GM12878 (cell line): ENCODE results near the gene SLC24A3. TPM values are rescaled to one million over a fixed set of nuclear protein-coding genes. Genes with fewer than 3 reads are reported as not detected.

Experiments used
- ATAC-seq: fragments of 200-7000 bp; cut with Tn5 transposase; 3 replicates; pipeline ENCODE4 v1.9.1; 2020; ENCODE audit warnings: mild to moderate bottlenecking, moderate library complexity
- BruUV-seq: library from RNA; stranded (reverse); fragments of 400-500 nt; replicated peaks from 2 replicates; lab custom pipeline; 2021; lab: Mats Ljungman, UMichigan
- CTCF ChIA-PET: fragments of 300-600 bp; sonication (Branson Sonifier 250); formaldehyde crosslinking; extraction: SDS; loops from one replicate; lab custom pipeline; 2021; ENCODE audit warnings: inconsistent platforms; lab: Yijun Ruan, JAX
- POLR2A ChIA-PET: fragments of 350-600 bp; formaldehyde crosslinking; extraction: SDS; loops from one replicate; lab custom pipeline; 2021; ENCODE audit warnings: inconsistent platforms; lab: Charles Lee
- RAD21 ChIA-PET: fragments of 300-600 bp; sonication (Branson Sonifier 250); formaldehyde crosslinking; loops from one replicate; lab custom pipeline; 2023; ENCODE audit warnings: antibody characterized with exemption; ENCODE audit not compliant: unreplicated experiment; lab: Charles Lee
- SMC1A ChIA-PET: fragments of 300-600 bp; sonication (Branson Sonifier 250); formaldehyde crosslinking; loops from one replicate; lab custom pipeline; 2023; ENCODE audit not compliant: unreplicated experiment, uncharacterized antibody; lab: Charles Lee
- DNase-seq: peaks from one replicate; pipeline ENCODE4 v3.0.0-alpha.2; 2011; ENCODE audit warnings: low read depth, low spot score
- FAIRE-seq: peaks from 3 replicates; lab custom pipeline; 2011; peaks lifted over from hg19 to GRCh38; lab: Jason Lieb, UNC
- H2AFZ ChIP-seq: 2 replicates; pipeline ENCODE4 v1.6.0; 2011; ENCODE audit warnings: low read depth, low read length, control low read depth; ENCODE audit not compliant: control insufficient read depth
- H3K27ac ChIP-seq: 2 replicates; pipeline ENCODE4 v1.5.1; 2011; ENCODE audit warnings: control low read depth; ENCODE audit not compliant: control insufficient read depth, insufficient read depth
- H3K27me3 ChIP-seq, 2 experiments: replicated peaks in 1 of 2; 2 replicates each; pipeline versions ENCODE4 v1.6.0 to v1.6.1; 2011; ENCODE audit warnings: low read length in 1 of 2; ENCODE audit not compliant: control insufficient read depth in 2 of 2, insufficient read depth in 2 of 2
- H3K36me3 ChIP-seq, 2 experiments: 2 replicates each; pipeline ENCODE4 v1.5.1; 2011; ENCODE audit warnings: low read length in 1 of 2; ENCODE audit not compliant: control insufficient read depth in 2 of 2, insufficient read depth in 2 of 2
- H3K4me1 ChIP-seq: 2 replicates; pipeline ENCODE4 v1.6.1; 2011; ENCODE audit warnings: mild to moderate bottlenecking, low read length, moderate library complexity, mixed read lengths; ENCODE audit not compliant: control insufficient read depth, insufficient read depth
- H3K4me2 ChIP-seq: 2 replicates; pipeline ENCODE4 v1.6.0; 2011; ENCODE audit warnings: control low read depth; ENCODE audit not compliant: control insufficient read depth, insufficient read depth
- H3K4me3 ChIP-seq: fragments of 200-600 bp; sonication (generic); 2 replicates; pipeline ENCODE4 v1.5.1; 2016
- H3K79me2 ChIP-seq: 2 replicates; pipeline ENCODE4 v1.6.0; 2011; ENCODE audit warnings: low read length; ENCODE audit not compliant: control insufficient read depth, insufficient read depth
- H3K9ac ChIP-seq: 2 replicates; pipeline ENCODE4 v1.8.0; 2011; ENCODE audit warnings: low read length, control low read depth, mixed read lengths; ENCODE audit not compliant: control insufficient read depth, insufficient read depth
- H3K9me3 ChIP-seq: replicated peaks from 3 replicates; pipeline ENCODE4 v1.5.1; 2011; ENCODE audit warnings: mild to moderate bottlenecking, low read length; ENCODE audit not compliant: control insufficient read depth, insufficient read depth
- H4K20me1 ChIP-seq: 2 replicates; pipeline ENCODE4 v1.6.0; 2011; ENCODE audit not compliant: control insufficient read depth, insufficient read depth
- ATF3 ChIP-seq: IDR thresholded peaks from 2 replicates; pipeline ENCODE4 v1.6.1; 2011; ENCODE audit warnings: low read depth, mild to moderate bottlenecking, low read length, moderate library complexity, borderline replicate concordance; ENCODE audit errors: extremely low read depth
- E2F8 ChIP-seq: fragments of 450-650 bp; IDR thresholded peaks from 2 replicates; pipeline ENCODE4 v1.6.1; 2018; ENCODE audit warnings: mild to moderate bottlenecking, low read depth, moderate library complexity; ENCODE audit not compliant: partially characterized antibody
- GABPA ChIP-seq: IDR thresholded peaks from 2 replicates; pipeline ENCODE4 v1.6.1; 2014; ENCODE audit warnings: antibody characterized with exemption, low read depth, mild to moderate bottlenecking, inconsistent platforms
- HCFC1 ChIP-seq: fragments of 150-350 bp; IDR thresholded peaks from 2 replicates; pipeline ENCODE4 v1.6.1; 2014; ENCODE audit warnings: low read length
- HDAC6 ChIP-seq: fragments of 200-600 bp; sonication (generic); IDR thresholded peaks from one replicate; pipeline ENCODE4 v1.8.0; 2017; ENCODE audit warnings: antibody characterized with exemption; ENCODE audit not compliant: unreplicated experiment
- IRF5 ChIP-seq: fragments of 450-650 bp; IDR thresholded peaks from 2 replicates; pipeline ENCODE4 v1.6.1; 2017; ENCODE audit warnings: borderline replicate concordance
- JUNB ChIP-seq: IDR thresholded peaks from 2 replicates; pipeline ENCODE4 v1.6.1; 2016; ENCODE audit warnings: antibody characterized with exemption, mild to moderate bottlenecking
- NFYB ChIP-seq: IDR thresholded peaks from 2 replicates; pipeline ENCODE4 v1.6.1; 2011; ENCODE audit warnings: low read depth, mild to moderate bottlenecking, low read length, improper control_type of control experiment, moderate library complexity; ENCODE audit not compliant: insufficient read depth
- RAD51 ChIP-seq: fragments of 450-650 bp; IDR thresholded peaks from 2 replicates; pipeline ENCODE4 v1.6.1; 2016; ENCODE audit warnings: moderate library complexity, mild to moderate bottlenecking, inconsistent platforms
- SUPT20H ChIP-seq: IDR thresholded peaks from 2 replicates; pipeline ENCODE4 v1.6.1; 2011; ENCODE audit warnings: low read depth, mild to moderate bottlenecking, low read length, moderate library complexity, borderline replicate concordance; ENCODE audit not compliant: control insufficient read depth
- TBL1XR1 ChIP-seq: IDR thresholded peaks from 2 replicates; pipeline ENCODE4 v1.6.1; 2012; ENCODE audit warnings: low read depth, low read length, improper control_type of control experiment
- TCF12 ChIP-seq: IDR thresholded peaks from 2 replicates; pipeline ENCODE4 v1.6.1; 2011; ENCODE audit warnings: low read depth, mild to moderate bottlenecking, low read length
- ZSCAN29 ChIP-seq: fragments of 450-650 bp; IDR thresholded peaks from 2 replicates; pipeline ENCODE4 v1.6.1; 2017; ENCODE audit warnings: mild to moderate bottlenecking, moderate library complexity
- WGBS: methylation state at CpG from one replicate; pipeline ENCODE4 v1.1.6; 2016; ENCODE audit warnings: low lambda C conversion rate; ENCODE audit not compliant: insufficient replicate concordance, insufficient coverage; ENCODE audit errors: missing lambda C conversion rate; 5-methylcytosine and 5-hydroxymethylcytosine counted together
- in situ Hi-C: fragments of 300-500 bp; cut with MboI; formaldehyde crosslinking; loops from 9 replicates; pipeline ENCODE4 v1.14.3; 2018; ENCODE audit warnings: mixed read lengths
- intact Hi-C: fragments of 100-400 bp; cut with micrococcal nuclease; formaldehyde crosslinking; loops from one replicate; pipeline ENCODE4 v1.14.2; 2022; ENCODE audit not compliant: unreplicated experiment
- polyA plus RNA-seq, 11 experiments: library from polyadenylated mRNA; depleted of rRNA in 4 of 11; unstranded in 6 of 11; stranded (reverse) in 5 of 11; fragments of >200 nt; fragmentation: Nextera tagmentation in 4 of 11; fragmentation: Illumina TruSeq in 1 of 11; extraction: Ambion mirVana in 4 of 11; extraction: Trizol in 1 of 11; gene quantifications; 1 replicate in 1 of 11; 2 replicates in 10 of 11; pipeline versions ENCODE4 v1.2.1 to v1.2.3, GENCODE V29; 2011 to 2016; ENCODE audit warnings: inconsistent platforms in 2 of 11, missing spikeins in 2 of 11, low read depth in 1 of 11
- total RNA-seq, 4 experiments: library from RNA; depleted of rRNA in 3 of 4; stranded (reverse); fragments of >200 nt in 3 of 4; fragmentation: Illumina TruSeq in 1 of 4; extraction: Trizol in 1 of 4; gene quantifications; 2 replicates each; pipeline versions ENCODE4 v1.2.1 to v1.2.3, GENCODE V29; 2013 to 2021

Gene SLC24A3
- total and polyA plus RNA-seq, 10 of the 15 experiments (the other 5 are each of a cell fraction or from before 2014, with no cell fraction given) = 0.04 TPM; not detected in 9

GRCh38 chr20:19272976-19273654 lies 60.7 kb downstream of the SLC24A3 start:
- Histone ChIP-seq H3K27me3 (peaks cover 0 to 3% of the 10 kb centered on the region in 2 experiments; a peak in 1 of 4 replicates), H3K9ac (no peak overlapping the region), H2AFZ (no peak overlapping the region), H4K20me1 (no peaks in the 10 kb centered on the region; the same call in 1 of the 2 replicates), H3K36me3 (no peaks in the 10 kb centered on the region), H3K4me1 (no peaks in the 10 kb centered on the region), H3K27ac (no peak overlapping the region), H3K4me3 (no peak overlapping the region), H3K9me3 (no peaks in the 10 kb centered on the region), H3K79me2 (no peaks in the 10 kb centered on the region), H3K4me2 (no peak overlapping the region)
- ChIA-PET POLR2A (no interaction called here), SMC1A (no interaction called here), RAD21 (no interaction called here), CTCF (no interaction called here)
- WGBS = 45% methylated on average over 6 of the region's 6 CpGs
- in situ Hi-C loops (no loop called here), intact Hi-C loops (no loop called here)
- no peak for ATAC-seq
- no TSS peak for BruUV-seq
- DNase-seq = no peak
- TF ChIP-seq JUNB = no peak
- TF ChIP-seq, all 136 proteins: peak for 0
- no peak for FAIRE-seq

GRCh38 chr20:19274001-19274400 lies 61.6 kb downstream of the SLC24A3 start:
- in situ Hi-C loops = no loop called here
- Histone ChIP-seq H3K79me2 (no peaks in the 10 kb centered on the region), H3K27me3 (peaks cover 0 to 3% of the 10 kb centered on the region in 2 experiments; a peak in 1 of 4 replicates), H3K4me1 (no peaks in the 10 kb centered on the region), H3K36me3 (no peaks in the 10 kb centered on the region), H3K4me3 (no peak overlapping the region), H3K9ac (no peak overlapping the region), H3K9me3 (no peaks in the 10 kb centered on the region), H4K20me1 (no peaks in the 10 kb centered on the region; the same call in 1 of the 2 replicates), H2AFZ (no peak overlapping the region), H3K4me2 (no peak overlapping the region), H3K27ac (no peak overlapping the region)
- intact Hi-C loops = no loop called here
- CTCF ChIA-PET = no interaction called here
- POLR2A ChIA-PET = no interaction called here
- 46% methylated on average over 5 of the region's 5 CpGs for WGBS
- no peak for DNase-seq
- no TSS peak for BruUV-seq
- FAIRE-seq = no peak
- ATAC-seq = no peak
- RAD21 ChIA-PET = no interaction called here
- TF ChIP-seq SUPT20H (no peak), HCFC1 (no peak), IRF5 (no peak), GABPA (no peak), TCF12 (no peak), ATF3 (no peak), ZSCAN29 (no peak), NFYB (no peak), RAD51 (no peak), E2F8 (no peak), HDAC6 (no peak), TBL1XR1 (no peak)
- SMC1A ChIA-PET = interaction anchor here (1.0 kb wide), 1 partner anchor 315 kb away, joined by 3 read pairs; no protein-coding TSS in a partner anchor
